ENCODE results near the gene GTF2A1L. TPM values are rescaled to one million over a fixed set of nuclear protein-coding genes. Genes with fewer than 3 reads are reported as not detected.
A peak's percentile ranks its signal among the peaks of the same experiment; 100 is the strongest.

The GTF2A1L gene
- total RNA-seq, 1 donor from 2014 or later = not detected

GRCh38 chr2:48626047-48626446, 8.4 kb downstream of the GTF2A1L start:
- TF ChIP-seq EZH2 (IDR thresholded peaks at IDR 0.05; ENCODE audit: insufficient read depth, low read length) (no peak), CTCF (IDR thresholded peaks at IDR 0.05; ENCODE audit: insufficient read depth, low read depth, low read length) (no peak)
- no peaks in the 10 kb centered on the region for H4K20me1 ChIP-seq (ENCODE audit: insufficient read depth, low read length)
- H3K4me2 ChIP-seq (ENCODE audit: low read length) = no peak overlapping the region
- Mint-ChIP-seq H3K27me3 (ENCODE audit: low read depth, unreplicated experiment) (no peaks in the 10 kb centered on the region), H3K9me3 (ENCODE audit: unreplicated experiment) (peaks cover 1% of the 10 kb centered on the region), H3K27ac (ENCODE audit: unreplicated experiment) (no peak overlapping the region), H3K4me3 (ENCODE audit: unreplicated experiment) (no peak overlapping the region), H3K4me1 (ENCODE audit: low read depth, unreplicated experiment) (no peaks in the 10 kb centered on the region), H3K36me3 (ENCODE audit: low read depth, unreplicated experiment) (no peaks in the 10 kb centered on the region)
- no peaks in the 10 kb centered on the region for H3K27me3 ChIP-seq (ENCODE audit: insufficient read depth, low read length)
- no peaks in the 10 kb centered on the region for H3K9me3 ChIP-seq (ENCODE audit: insufficient read depth, low read depth, low read length)
- H3K36me3 ChIP-seq (ENCODE audit: insufficient read depth, low read length) = no peaks in the 10 kb centered on the region
- FAIRE-seq (no peak), DNase-seq (ENCODE audit: low read depth) (no peak)
- H3K79me2 ChIP-seq (ENCODE audit: insufficient read depth, low read length) = no peaks in the 10 kb centered on the region
- no peak overlapping the region for H3K4me3 ChIP-seq (ENCODE audit: insufficient read depth, low read depth, low read length)
- no peak overlapping the region for H3K9ac ChIP-seq (ENCODE audit: low read length)
- no peaks in the 10 kb centered on the region for H3K4me1 ChIP-seq (ENCODE audit: insufficient read depth, low read length)
- H2AFZ ChIP-seq (ENCODE audit: low read depth, low read length) = no peak overlapping the region
- H3K27ac ChIP-seq (ENCODE audit: low read depth, low read length) = no peak overlapping the region

- Mint-ChIP-seq H3K9me3 (ENCODE audit: unreplicated experiment) (peaks cover 6% of the 10 kb centered on the region), H3K4me1 (ENCODE audit: low read depth, unreplicated experiment) (no peaks in the 10 kb centered on the region), H3K27ac (ENCODE audit: unreplicated experiment) (no peak overlapping the region), H3K27me3 (ENCODE audit: low read depth, unreplicated experiment) (no peaks in the 10 kb centered on the region), H3K4me3 (ENCODE audit: unreplicated experiment) (no peak overlapping the region), H3K36me3 (ENCODE audit: low read depth, unreplicated experiment) (no peaks in the 10 kb centered on the region)
- DNase-seq (ENCODE audit: low read depth) (peak; percentile 29), FAIRE-seq (no peak)
- Histone ChIP-seq H3K36me3 (ENCODE audit: insufficient read depth, low read length) (no peaks in the 10 kb centered on the region), H3K4me3 (ENCODE audit: insufficient read depth, low read depth, low read length) (no peak overlapping the region), H3K4me2 (ENCODE audit: low read length) (no peak overlapping the region), H3K27ac (ENCODE audit: low read depth, low read length) (no peak overlapping the region), H4K20me1 (ENCODE audit: insufficient read depth, low read length) (no peaks in the 10 kb centered on the region), H3K9ac (ENCODE audit: low read length) (no peak overlapping the region), H2AFZ (ENCODE audit: low read depth, low read length) (no peak overlapping the region), H3K79me2 (ENCODE audit: insufficient read depth, low read length) (no peaks in the 10 kb centered on the region), H3K9me3 (ENCODE audit: insufficient read depth, low read depth, low read length) (no peaks in the 10 kb centered on the region), H3K27me3 (ENCODE audit: insufficient read depth, low read length) (no peaks in the 10 kb centered on the region), H3K4me1 (ENCODE audit: insufficient read depth, low read length) (no peaks in the 10 kb centered on the region)
- no peak for TF ChIP-seq EZH2 (IDR thresholded peaks at IDR 0.05; ENCODE audit: insufficient read depth, low read length)
- no peak for TF ChIP-seq CTCF (IDR thresholded peaks at IDR 0.05; ENCODE audit: insufficient read depth, low read depth, low read length)
These were observed 15.5 kb downstream of the GTF2A1L start for GRCh38 chr2:48633143-48633542.

GRCh38 chr2:48635786-48636185, 18.1 kb downstream of the GTF2A1L start:
- H3K27ac ChIP-seq (ENCODE audit: low read depth, low read length) = no peak overlapping the region
- TF ChIP-seq EZH2 (IDR thresholded peaks at IDR 0.05; ENCODE audit: insufficient read depth, low read length) = no peak
- TF ChIP-seq CTCF (IDR thresholded peaks at IDR 0.05; ENCODE audit: insufficient read depth, low read depth, low read length) = no peak
- no peak overlapping the region for H3K4me3 ChIP-seq (ENCODE audit: insufficient read depth, low read depth, low read length)
- DNase-seq (ENCODE audit: low read depth) = no peak
- no peaks in the 10 kb centered on the region for H3K27me3 Mint-ChIP-seq (ENCODE audit: low read depth, unreplicated experiment)
- no peak overlapping the region for H3K4me3 Mint-ChIP-seq (ENCODE audit: unreplicated experiment)
- FAIRE-seq = no peak
- no peak overlapping the region for H3K4me2 ChIP-seq (ENCODE audit: low read length)
- no peaks in the 10 kb centered on the region for H3K36me3 ChIP-seq (ENCODE audit: insufficient read depth, low read length)
- no peaks in the 10 kb centered on the region for H3K79me2 ChIP-seq (ENCODE audit: insufficient read depth, low read length)
- H3K27me3 ChIP-seq (ENCODE audit: insufficient read depth, low read length) = no peaks in the 10 kb centered on the region
- H3K36me3 Mint-ChIP-seq (ENCODE audit: low read depth, unreplicated experiment) = no peaks in the 10 kb centered on the region
- H3K27ac Mint-ChIP-seq (ENCODE audit: unreplicated experiment) = no peak overlapping the region
- H3K4me1 Mint-ChIP-seq (ENCODE audit: low read depth, unreplicated experiment) = no peaks in the 10 kb centered on the region
- H3K9me3 Mint-ChIP-seq (ENCODE audit: unreplicated experiment) = peaks cover 8% of the 10 kb centered on the region
- H4K20me1 ChIP-seq (ENCODE audit: insufficient read depth, low read length) = no peaks in the 10 kb centered on the region
- no peaks in the 10 kb centered on the region for H3K9me3 ChIP-seq (ENCODE audit: insufficient read depth, low read depth, low read length)
- H3K9ac ChIP-seq (ENCODE audit: low read length) = no peak overlapping the region
- no peak overlapping the region for H2AFZ ChIP-seq (ENCODE audit: low read depth, low read length)
- H3K4me1 ChIP-seq (ENCODE audit: insufficient read depth, low read length) = no peaks in the 10 kb centered on the region
